Measurements from ENCODE around the gene UBE2E1. TPM values are rescaled to one million over a fixed set of nuclear protein-coding genes. Genes with fewer than 3 reads are reported as not detected.
A peak's percentile ranks its signal among the peaks of the same experiment; 100 is the strongest.

Gene UBE2E1
- total and polyA plus RNA-seq, 8 donors, result 3.2 to 226 (median 78.1) TPM

DNA sequence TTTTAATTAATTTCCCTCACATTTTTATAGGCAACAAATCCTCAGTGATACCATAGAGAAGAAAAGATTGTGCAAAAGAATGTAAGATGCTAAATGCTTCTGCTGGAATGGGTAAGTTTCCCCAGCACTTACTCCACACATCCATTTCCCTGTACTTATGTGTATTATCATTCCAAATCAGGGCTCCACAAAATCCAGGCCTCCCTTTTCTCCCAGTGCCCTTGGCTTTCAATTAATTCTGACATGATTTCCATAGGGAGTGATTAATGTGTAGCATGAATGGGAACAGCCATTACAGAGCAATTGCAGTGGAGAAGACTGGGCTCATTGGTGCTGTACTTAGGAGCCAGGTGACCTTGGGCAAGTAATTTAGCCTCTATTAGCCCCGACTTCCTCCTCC is 41.3 kb upstream of the UBE2E1 start:
- H3K27ac ChIP-seq, result no peak overlapping the region
- TF ChIP-seq POLR2AphosphoS5 (IDR thresholded peaks at IDR 0.05), result no peak
- TF ChIP-seq EP300 (IDR thresholded peaks at IDR 0.05), result no peak
- TF ChIP-seq POLR2A (IDR thresholded peaks at IDR 0.05), result no peak
- TF ChIP-seq, protein P1, sequence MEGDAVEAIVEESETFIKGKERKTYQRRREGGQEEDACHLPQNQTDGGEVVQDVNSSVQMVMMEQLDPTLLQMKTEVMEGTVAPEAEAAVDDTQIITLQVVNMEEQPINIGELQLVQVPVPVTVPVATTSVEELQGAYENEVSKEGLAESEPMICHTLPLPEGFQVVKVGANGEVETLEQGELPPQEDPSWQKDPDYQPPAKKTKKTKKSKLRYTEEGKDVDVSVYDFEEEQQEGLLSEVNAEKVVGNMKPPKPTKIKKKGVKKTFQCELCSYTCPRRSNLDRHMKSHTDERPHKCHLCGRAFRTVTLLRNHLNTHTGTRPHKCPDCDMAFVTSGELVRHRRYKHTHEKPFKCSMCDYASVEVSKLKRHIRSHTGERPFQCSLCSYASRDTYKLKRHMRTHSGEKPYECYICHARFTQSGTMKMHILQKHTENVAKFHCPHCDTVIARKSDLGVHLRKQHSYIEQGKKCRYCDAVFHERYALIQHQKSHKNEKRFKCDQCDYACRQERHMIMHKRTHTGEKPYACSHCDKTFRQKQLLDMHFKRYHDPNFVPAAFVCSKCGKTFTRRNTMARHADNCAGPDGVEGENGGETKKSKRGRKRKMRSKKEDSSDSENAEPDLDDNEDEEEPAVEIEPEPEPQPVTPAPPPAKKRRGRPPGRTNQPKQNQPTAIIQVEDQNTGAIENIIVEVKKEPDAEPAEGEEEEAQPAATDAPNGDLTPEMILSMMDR (IDR thresholded peaks at IDR 0.05), result no peak
- 78 to 100% (median 85%) methylated on average over 1 of the region's 1 CpG for WGBS, 5 donors
- DNase-seq, result no peak
- H3K4me1 ChIP-seq, result peaks cover 0 to 5% (median 0%) of the 10 kb centered on the region in 4 donors
- H3K36me3 ChIP-seq, result no peaks in the 10 kb centered on the region
- intact Hi-C loops (cut with DNase I; ENCODE audit: low total_unique reads), result no loop called here
- no peaks in the 10 kb centered on the region for H3K27me3 ChIP-seq
- no peaks in the 10 kb centered on the region for H3K9me3 ChIP-seq
- no peak overlapping the region for H3K4me3 ChIP-seq

DNA sequence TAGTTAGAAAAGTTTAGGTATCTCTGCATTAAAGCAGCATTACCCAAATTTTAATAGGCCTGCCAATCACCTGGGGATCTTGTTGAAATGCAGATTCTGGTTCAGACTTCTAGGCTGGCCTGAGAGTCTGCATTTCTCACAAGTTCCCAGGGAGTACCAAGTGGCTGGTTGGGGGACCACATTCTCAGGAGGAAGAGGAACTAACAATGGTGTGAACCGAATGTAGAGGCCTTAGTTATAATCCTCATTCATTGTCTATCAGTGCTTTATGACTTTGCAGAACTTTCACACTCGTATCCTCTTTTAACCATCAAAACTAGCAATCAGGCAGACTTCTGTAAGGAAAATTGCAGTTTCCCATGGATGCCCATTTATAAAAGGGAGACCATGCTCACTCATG is 38.2 kb upstream of the UBE2E1 start:
- DNase-seq, result no peak
- no peaks in the 10 kb centered on the region for H3K36me3 ChIP-seq
- H3K27ac ChIP-seq, result no peak overlapping the region
- no peaks in the 10 kb centered on the region for H3K9me3 ChIP-seq
- peaks cover 0 to 1% (median 0%) of the 10 kb centered on the region in 4 donors for H3K4me1 ChIP-seq
- WGBS, 5 donors, result 78 to 98% (median 88%) methylated on average over 2 of the region's 2 CpGs
- H3K4me3 ChIP-seq, result no peak overlapping the region
- TF ChIP-seq, protein P1 (IDR thresholded peaks at IDR 0.05), result no peak
- TF ChIP-seq POLR2A (IDR thresholded peaks at IDR 0.05) (no peak), POLR2AphosphoS5 (IDR thresholded peaks at IDR 0.05) (no peak), EP300 (IDR thresholded peaks at IDR 0.05) (no peak)
- intact Hi-C loops (cut with DNase I; ENCODE audit: low total_unique reads), result no loop called here
- no peaks in the 10 kb centered on the region for H3K27me3 ChIP-seq

DNA sequence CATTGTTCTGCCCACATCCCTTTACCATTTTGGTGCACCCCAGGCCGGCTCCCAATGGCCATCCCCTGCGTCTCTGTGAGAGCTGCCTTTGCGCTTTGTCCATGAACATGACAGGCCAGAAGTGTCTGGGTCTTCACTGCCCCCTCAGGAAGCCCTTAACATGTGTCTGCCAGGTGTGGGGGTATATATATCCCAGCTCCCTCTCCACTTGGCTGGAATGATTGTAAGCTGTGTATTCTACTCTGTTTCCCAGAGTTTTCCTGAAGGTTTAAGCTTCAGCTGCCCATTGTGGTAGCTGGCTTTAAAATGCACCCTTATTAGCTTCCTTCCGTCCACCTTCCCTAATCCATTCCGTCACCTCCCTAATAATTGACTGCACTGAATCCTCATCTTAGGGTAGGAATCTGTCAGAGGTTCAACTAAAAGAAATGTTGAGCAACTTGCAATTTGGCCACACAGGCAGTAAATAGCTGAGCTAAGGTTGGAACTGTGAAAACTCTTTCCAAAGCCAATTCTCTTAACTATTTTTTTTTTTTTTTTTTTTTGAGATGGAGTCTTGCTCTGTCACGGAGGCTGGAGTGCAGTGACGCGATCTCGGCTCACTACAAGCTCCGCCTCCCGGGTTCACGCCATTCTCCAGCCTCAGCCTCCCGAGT is 30.4 kb upstream of the UBE2E1 start:
- Histone ChIP-seq H3K9me3 (no peaks in the 10 kb centered on the region), H3K27ac (no peak overlapping the region), H3K27me3 (no peaks in the 10 kb centered on the region), H3K36me3 (no peaks in the 10 kb centered on the region), H3K4me3 (no peak overlapping the region), H3K4me1 (no peaks in the 10 kb centered on the region)
- 91 to 96% (median 95%) methylated on average over 13 of the region's 13 CpGs for WGBS, 5 donors
- no peak for DNase-seq
- intact Hi-C loops (cut with DNase I; ENCODE audit: low total_unique reads), result no loop called here
- no peak for TF ChIP-seq POLR2A (IDR thresholded peaks at IDR 0.05)
- TF ChIP-seq, protein P1 (IDR thresholded peaks at IDR 0.05), result no peak
- no peak for TF ChIP-seq EP300 (IDR thresholded peaks at IDR 0.05)
- no peak for TF ChIP-seq POLR2AphosphoS5 (IDR thresholded peaks at IDR 0.05)

DNA sequence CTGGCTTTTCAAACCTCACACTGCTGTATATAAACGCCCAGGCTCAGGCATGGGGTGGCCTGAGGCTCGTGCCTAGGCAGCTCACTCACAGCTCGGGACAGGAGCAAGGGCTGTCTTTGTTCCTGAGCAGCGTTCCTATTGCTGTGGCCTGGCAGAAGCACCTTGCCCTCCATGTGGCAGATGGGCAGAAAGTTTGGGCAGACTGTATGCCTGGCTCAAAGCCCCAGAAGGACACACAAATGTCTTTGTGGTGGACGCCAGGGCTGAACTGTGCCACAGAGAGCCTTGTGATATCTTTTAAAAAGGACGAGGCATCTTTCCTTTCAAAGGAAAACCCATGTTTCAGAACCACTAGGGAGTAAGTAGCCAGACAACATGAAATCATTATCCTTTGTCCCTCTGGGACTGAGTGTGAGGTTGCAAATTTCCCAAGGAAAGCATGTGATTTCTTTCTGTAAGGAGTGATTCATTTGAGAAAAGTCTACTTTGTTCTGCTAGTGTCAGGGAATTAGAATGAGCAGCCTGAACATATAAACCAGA is 29.3 kb upstream of the UBE2E1 start:
- peak overlapping the region in 2 of 5 donors; percentile 15 to 34 for H3K27ac ChIP-seq
- TF ChIP-seq POLR2A (IDR thresholded peaks at IDR 0.05) (no peak), EP300 (IDR thresholded peaks at IDR 0.05) (no peak), POLR2AphosphoS5 (IDR thresholded peaks at IDR 0.05) (peak in 1 of 3 donors; percentile 25)

DNA sequence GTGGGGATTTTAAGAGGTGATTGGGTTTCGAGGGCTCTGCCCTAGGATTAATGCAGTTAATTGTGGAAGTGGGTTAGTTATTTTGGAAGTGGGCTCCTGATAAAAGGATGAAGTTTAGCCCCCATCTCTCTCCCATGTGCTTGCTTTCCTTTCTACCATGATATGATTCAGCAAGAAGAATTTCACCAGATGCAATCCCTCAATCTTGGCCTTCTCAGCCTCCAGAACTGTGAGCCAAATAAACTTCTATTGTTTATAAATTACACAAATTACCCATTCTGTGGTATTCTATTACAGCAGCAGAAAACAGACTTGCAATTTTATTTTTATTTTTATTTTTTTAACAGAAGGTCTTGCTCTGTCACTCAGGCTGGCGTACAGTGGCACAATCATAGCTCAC is 27.3 kb upstream of the UBE2E1 start:
- H3K27ac ChIP-seq, result no peak overlapping the region
- H3K9me3 ChIP-seq, result no peaks in the 10 kb centered on the region
- no peaks in the 10 kb centered on the region for H3K4me1 ChIP-seq
- no peaks in the 10 kb centered on the region for H3K36me3 ChIP-seq
- 81 to 91% (median 88%) methylated on average over 2 of the region's 2 CpGs for WGBS, 5 donors
- no peaks in the 10 kb centered on the region for H3K27me3 ChIP-seq
- TF ChIP-seq POLR2A (IDR thresholded peaks at IDR 0.05) (no peak), POLR2AphosphoS5 (IDR thresholded peaks at IDR 0.05) (peak in 1 of 3 donors; percentile 44)
- H3K4me3 ChIP-seq, result no peak overlapping the region
- DNase-seq, result peak in 1 of 2 donors; percentile 44
- intact Hi-C loops (cut with DNase I; ENCODE audit: low total_unique reads), result no loop called here

More for the DNA sequence above, 29.3 kb upstream of the UBE2E1 start:
- peak in 1 of 2 donors; percentile 37 for DNase-seq
- Histone ChIP-seq H3K4me1 (no peaks in the 10 kb centered on the region), H3K4me3 (no peak overlapping the region), H3K36me3 (no peaks in the 10 kb centered on the region), H3K9me3 (no peaks in the 10 kb centered on the region), H3K27me3 (no peaks in the 10 kb centered on the region)
- intact Hi-C loops (cut with DNase I; ENCODE audit: low total_unique reads), result no loop called here
- WGBS, 5 donors, result 64 to 79% (median 78%) methylated on average over 2 to 6 of the region's 6 CpGs

All from stomach (tissue), 9 donors.